Measurements from ENCODE around the gene TLCD3A.
"Not testable (repeated sequence)": the region's sequence is repeated elsewhere in the genome, so short reads cannot be mapped to it uniquely, and the experiment has no call there.

TLCD3A gene

GRCh38 chr17:693791-694638 is 38.4 kb upstream of the TLCD3A start:
- Histone ChIP-seq H3K27me3 (ENCODE audit: control insufficient read depth, insufficient read depth, low read length) (no peaks in the 10 kb centered on the region), H3K9ac (ENCODE audit: low read depth, low read length) (no peak overlapping the region), H3K9me3 (ENCODE audit: control insufficient read depth, insufficient read depth, low read length) (no peaks in the 10 kb centered on the region), H3K27ac (ENCODE audit: low read depth, low read length) (no peak overlapping the region), H3K36me3 (ENCODE audit: control insufficient read depth, insufficient read depth, low read length) (peaks cover 59% of the 10 kb centered on the region), H3K4me3 (ENCODE audit: low read depth, low read length) (no peak overlapping the region), H3K4me1 (ENCODE audit: control insufficient read depth, insufficient read depth, low read length) (no peaks in the 10 kb centered on the region; the same call in 1 of the 2 replicates)

GRCh38 chr17:696369-696768 is 36.0 kb upstream of the TLCD3A start:
- Histone ChIP-seq H3K36me3 (ENCODE audit: control insufficient read depth, insufficient read depth, low read length) (peaks cover 47% of the 10 kb centered on the region), H3K4me3 (ENCODE audit: low read depth, low read length) (no peak overlapping the region), H3K9me3 (ENCODE audit: control insufficient read depth, insufficient read depth, low read length) (no peaks in the 10 kb centered on the region), H3K4me1 (ENCODE audit: control insufficient read depth, insufficient read depth, low read length) (no peaks in the 10 kb centered on the region; the same call in 1 of the 2 replicates), H3K9ac (ENCODE audit: low read depth, low read length) (no peak overlapping the region), H3K27ac (ENCODE audit: low read depth, low read length) (no peak overlapping the region), H3K27me3 (ENCODE audit: control insufficient read depth, insufficient read depth, low read length) (no peaks in the 10 kb centered on the region)

- Histone ChIP-seq H3K27me3 (ENCODE audit: control insufficient read depth, insufficient read depth, low read length) (no peaks in the 10 kb centered on the region), H3K4me3 (ENCODE audit: low read depth, low read length) (no peak overlapping the region), H3K27ac (ENCODE audit: low read depth, low read length) (no peak overlapping the region), H3K9ac (ENCODE audit: low read depth, low read length) (no peak overlapping the region), H3K36me3 (ENCODE audit: control insufficient read depth, insufficient read depth, low read length) (peaks cover 40% of the 10 kb centered on the region), H3K4me1 (ENCODE audit: control insufficient read depth, insufficient read depth, low read length) (no peaks in the 10 kb centered on the region; the same call in 1 of the 2 replicates), H3K9me3 (ENCODE audit: control insufficient read depth, insufficient read depth, low read length) (no peaks in the 10 kb centered on the region)
Measured at GRCh38 chr17:697682-698081, 34.7 kb upstream of the TLCD3A start.

GRCh38 chr17:698096-698495 is 34.3 kb upstream of the TLCD3A start:
- not testable (repeated sequence) for H3K9ac ChIP-seq (ENCODE audit: low read depth, low read length); H3K27me3 ChIP-seq (ENCODE audit: control insufficient read depth, insufficient read depth, low read length); H3K4me1 ChIP-seq (ENCODE audit: control insufficient read depth, insufficient read depth, low read length); H3K9me3 ChIP-seq (ENCODE audit: control insufficient read depth, insufficient read depth, low read length); H3K4me3 ChIP-seq (ENCODE audit: low read depth, low read length); H3K27ac ChIP-seq (ENCODE audit: low read depth, low read length)
- H3K36me3 ChIP-seq (ENCODE audit: control insufficient read depth, insufficient read depth, low read length) = peaks cover 40% of the 10 kb centered on the region

GRCh38 chr17:699345-699744 is 33.1 kb upstream of the TLCD3A start:
- Histone ChIP-seq H3K27me3 (ENCODE audit: control insufficient read depth, insufficient read depth, low read length) (no peaks in the 10 kb centered on the region), H3K9ac (ENCODE audit: low read depth, low read length) (no peak overlapping the region), H3K27ac (ENCODE audit: low read depth, low read length) (no peak overlapping the region), H3K4me3 (ENCODE audit: low read depth, low read length) (no peak overlapping the region), H3K9me3 (ENCODE audit: control insufficient read depth, insufficient read depth, low read length) (no peaks in the 10 kb centered on the region), H3K4me1 (ENCODE audit: control insufficient read depth, insufficient read depth, low read length) (no peaks in the 10 kb centered on the region; the same call in 1 of the 2 replicates), H3K36me3 (ENCODE audit: control insufficient read depth, insufficient read depth, low read length) (peaks cover 31% of the 10 kb centered on the region)

- Histone ChIP-seq H3K9me3 (ENCODE audit: control insufficient read depth, insufficient read depth, low read length) (no peaks in the 10 kb centered on the region), H3K9ac (ENCODE audit: low read depth, low read length) (no peak overlapping the region), H3K4me3 (ENCODE audit: low read depth, low read length) (no peak overlapping the region), H3K27ac (ENCODE audit: low read depth, low read length) (no peak overlapping the region), H3K4me1 (ENCODE audit: control insufficient read depth, insufficient read depth, low read length) (no peaks in the 10 kb centered on the region), H3K36me3 (ENCODE audit: control insufficient read depth, insufficient read depth, low read length) (peaks cover 21% of the 10 kb centered on the region), H3K27me3 (ENCODE audit: control insufficient read depth, insufficient read depth, low read length) (no peaks in the 10 kb centered on the region)
Measured at GRCh38 chr17:700504-701094, 31.8 kb upstream of the TLCD3A start.

GRCh38 chr17:703081-703875 is 29.1 kb upstream of the TLCD3A start:
- no peak overlapping the region for H3K9ac ChIP-seq (ENCODE audit: low read depth, low read length)
- H3K4me3 ChIP-seq (ENCODE audit: low read depth, low read length) = no peak overlapping the region
- no peak overlapping the region for H3K27ac ChIP-seq (ENCODE audit: low read depth, low read length)
- no peaks in the 10 kb centered on the region for H3K27me3 ChIP-seq (ENCODE audit: control insufficient read depth, insufficient read depth, low read length)
- H3K36me3 ChIP-seq (ENCODE audit: control insufficient read depth, insufficient read depth, low read length) = peaks cover 11% of the 10 kb centered on the region; the same call in 1 of the 2 replicates
- H3K4me1 ChIP-seq (ENCODE audit: control insufficient read depth, insufficient read depth, low read length) = no peaks in the 10 kb centered on the region
- no peaks in the 10 kb centered on the region for H3K9me3 ChIP-seq (ENCODE audit: control insufficient read depth, insufficient read depth, low read length)

- H3K27ac ChIP-seq (ENCODE audit: low read depth, low read length) = no peak overlapping the region
Measured at GRCh38 chr17:704111-704864, 28.1 kb upstream of the TLCD3A start.

GRCh38 chr17:705011-705410 is 27.4 kb upstream of the TLCD3A start:
- Histone ChIP-seq H3K4me1 (ENCODE audit: control insufficient read depth, insufficient read depth, low read length) (no peaks in the 10 kb centered on the region), H3K9ac (ENCODE audit: low read depth, low read length) (no peak overlapping the region), H3K4me3 (ENCODE audit: low read depth, low read length) (no peak overlapping the region), H3K27ac (ENCODE audit: low read depth, low read length) (no peak overlapping the region), H3K36me3 (ENCODE audit: control insufficient read depth, insufficient read depth, low read length) (peaks cover 27% of the 10 kb centered on the region), H3K27me3 (ENCODE audit: control insufficient read depth, insufficient read depth, low read length) (no peaks in the 10 kb centered on the region), H3K9me3 (ENCODE audit: control insufficient read depth, insufficient read depth, low read length) (no peaks in the 10 kb centered on the region)

More at GRCh38 chr17:704111-704864, 28.1 kb upstream of the TLCD3A start:
- H3K9ac ChIP-seq (ENCODE audit: low read depth, low read length) = no peak overlapping the region
- no peak overlapping the region for H3K4me3 ChIP-seq (ENCODE audit: low read depth, low read length)
- peaks cover 20% of the 10 kb centered on the region for H3K36me3 ChIP-seq (ENCODE audit: control insufficient read depth, insufficient read depth, low read length)
- no peaks in the 10 kb centered on the region for H3K4me1 ChIP-seq (ENCODE audit: control insufficient read depth, insufficient read depth, low read length)
- no peaks in the 10 kb centered on the region for H3K9me3 ChIP-seq (ENCODE audit: control insufficient read depth, insufficient read depth, low read length)
- H3K27me3 ChIP-seq (ENCODE audit: control insufficient read depth, insufficient read depth, low read length) = no peaks in the 10 kb centered on the region

GRCh38 chr17:705863-706262 is 26.5 kb upstream of the TLCD3A start:
- H3K4me3 ChIP-seq (ENCODE audit: low read depth, low read length) = no peak overlapping the region
- H3K27me3 ChIP-seq (ENCODE audit: control insufficient read depth, insufficient read depth, low read length) = no peaks in the 10 kb centered on the region
- H3K36me3 ChIP-seq (ENCODE audit: control insufficient read depth, insufficient read depth, low read length) = peaks cover 31% of the 10 kb centered on the region
- H3K27ac ChIP-seq (ENCODE audit: low read depth, low read length) = no peak overlapping the region
- H3K9ac ChIP-seq (ENCODE audit: low read depth, low read length) = no peak overlapping the region
- H3K4me1 ChIP-seq (ENCODE audit: control insufficient read depth, insufficient read depth, low read length) = no peaks in the 10 kb centered on the region
- H3K9me3 ChIP-seq (ENCODE audit: control insufficient read depth, insufficient read depth, low read length) = no peaks in the 10 kb centered on the region

Measured in HUES48 (cell line).